K562 (cell line): ENCODE results near the gene CCL20. TPM values are rescaled to one million over a fixed set of nuclear protein-coding genes. Genes with fewer than 3 reads are reported as not detected.

Experiments
- ATAC-seq: fragments of 200-7000 bp; cut with Tn5 transposase; 3 replicates; pipeline ENCODE4 v1.9.1; 2020; ENCODE audit warnings: moderate library complexity
- BruUV-seq: library from RNA; stranded (reverse); fragments of 400-500 nt; replicated peaks from 2 replicates; lab custom pipeline; 2021; lab: Mats Ljungman, UMichigan
- CTCF ChIA-PET: fragments of 300-600 bp; formaldehyde crosslinking; extraction: SDS; loops from one replicate; lab custom pipeline; 2021; ENCODE audit warnings: low intra/inter-chr PET ratio; lab: Yijun Ruan, JAX
- POLR2A ChIA-PET: fragments of 300-600, 350-650 bp; sonication (Branson Sonifier 250); formaldehyde crosslinking; extraction: SDS; loops from one replicate; lab custom pipeline; 2021; ENCODE audit warnings: antibody characterized with exemption, inconsistent platforms; lab: Yijun Ruan, JAX
- DNase-seq, 4 experiments: peaks; one replicate each; pipeline versions ENCODE4 v3.0.0 to v3.0.0-alpha.2; 2011 to 2018; ENCODE audit warnings: low spot score in 3 of 4, mixed read lengths in 3 of 4; ENCODE audit errors: extremely low read depth in 1 of 4
- FAIRE-seq: peaks from 2 replicates; lab custom pipeline; 2011; peaks lifted over from hg19 to GRCh38; lab: Jason Lieb, UNC
- H2AFZ ChIP-seq: 2 replicates; pipeline ENCODE4 v1.6.0; 2011; ENCODE audit warnings: low read depth, low read length, control low read depth, inconsistent platforms
- H3K27ac ChIP-seq: fragments of 200-600 bp; 3 replicates; pipeline ENCODE4 v1.8.0; 2011; ENCODE audit warnings: low read depth, mild to moderate bottlenecking, control low read depth, inconsistent platforms, low read length, moderate library complexity, mixed read lengths; ENCODE audit errors: extremely low read depth
- H3K27me3 ChIP-seq, 2 experiments: fragments of 300-600 bp in 1 of 2; 2 replicates in 1 of 2; 3 replicates in 1 of 2; pipeline versions ENCODE4 v1.6.0 to v1.8.0; 2011; ENCODE audit warnings: inconsistent platforms in 2 of 2, low read length in 2 of 2, mild to moderate bottlenecking in 1 of 2, mixed read lengths in 1 of 2, moderate library complexity in 1 of 2; ENCODE audit not compliant: control insufficient read depth in 2 of 2, insufficient read depth in 2 of 2
- H3K36me3 ChIP-seq: fragments of 300-600 bp; 3 replicates; pipeline ENCODE4 v1.8.0; 2011; ENCODE audit warnings: mild to moderate bottlenecking, low read length, inconsistent platforms; ENCODE audit not compliant: control insufficient read depth, insufficient read depth
- H3K4me1 ChIP-seq, 2 experiments: fragments of 200-600 bp in 1 of 2; replicated peaks in 1 of 2; 2 replicates in 1 of 2; 3 replicates in 1 of 2; pipeline versions ENCODE4 v1.5.1 to v1.8.0; 2011; ENCODE audit warnings: inconsistent platforms in 2 of 2, low read length in 2 of 2, mild to moderate bottlenecking in 1 of 2, mixed read lengths in 1 of 2, moderate library complexity in 1 of 2; ENCODE audit not compliant: control insufficient read depth in 2 of 2, insufficient read depth in 2 of 2
- H3K4me2 ChIP-seq: 2 replicates; pipeline ENCODE4 v1.6.1; 2011; ENCODE audit warnings: low read length, control low read depth, inconsistent platforms, mixed read lengths; ENCODE audit not compliant: insufficient read depth
- H3K4me3 ChIP-seq: fragments of 200-600 bp; sonication (generic), shearing (Covaris generic); 2 replicates; pipeline ENCODE4 v1.5.1; 2016; ENCODE audit warnings: control low read depth, inconsistent platforms
- H3K79me2 ChIP-seq: fragments of 200-600 bp; 3 replicates; pipeline ENCODE4 v1.8.0; 2011; ENCODE audit warnings: low read length, inconsistent platforms; ENCODE audit not compliant: control insufficient read depth, insufficient read depth
- H3K9ac ChIP-seq, 2 experiments: 2 replicates each; pipeline versions ENCODE4 v1.6.0 to v1.6.1; 2011; ENCODE audit warnings: low read depth in 2 of 2, low read length in 2 of 2, control low read depth in 1 of 2, inconsistent platforms in 1 of 2, mild to moderate bottlenecking in 1 of 2, mixed read lengths in 1 of 2; ENCODE audit not compliant: insufficient read depth in 1 of 2
- H3K9me1 ChIP-seq: one replicate; pipeline ENCODE4 v1.6.0; 2011; ENCODE audit warnings: inconsistent platforms, mild to moderate bottlenecking, low read length, moderate library complexity; ENCODE audit not compliant: control insufficient read depth, insufficient read depth
- H3K9me3 ChIP-seq: replicated peaks from 2 replicates; pipeline ENCODE4 v1.5.1; 2011; ENCODE audit warnings: low read depth, low read length, inconsistent platforms; ENCODE audit not compliant: control insufficient read depth, insufficient read depth
- H4K20me1 ChIP-seq: replicated peaks from 2 replicates; pipeline ENCODE4 v1.6.1; 2011; ENCODE audit warnings: low read length, inconsistent platforms, mixed read lengths; ENCODE audit not compliant: control insufficient read depth, insufficient read depth
- DACH1 ChIP-seq: fragments of 450-650 bp; IDR thresholded peaks from 2 replicates; pipeline ENCODE4 v1.6.1; 2018; ENCODE audit not compliant: partially characterized antibody
- GATAD2B ChIP-seq: fragments of 450-650 bp; IDR thresholded peaks from 2 replicates; pipeline ENCODE4 v1.6.1; 2017; ENCODE audit warnings: mild to moderate bottlenecking, borderline replicate concordance
- HMG20A ChIP-seq: fragments of 450-650 bp; formaldehyde crosslinking; conservative IDR thresholded peaks from 2 replicates; pipeline ENCODE4 v1.4.0; 2020; ENCODE audit warnings: mild to moderate bottlenecking, mixed read lengths
- WGBS: fragments of 100-300 bp; shearing (Covaris generic); methylation state at CpG from one replicate; pipeline ENCODE4 v1.1.6; 2016; ENCODE audit warnings: low coverage, mixed read lengths; ENCODE audit not compliant: insufficient coverage; ENCODE audit errors: missing lambda C conversion rate; 5-methylcytosine and 5-hydroxymethylcytosine counted together
- in situ Hi-C: fragments of 300-500 bp; cut with MboI; formaldehyde crosslinking; loops from 4 replicates; pipeline ENCODE4 v1.15.0; 2018; ENCODE audit warnings: inconsistent platforms, mixed read lengths
- intact Hi-C: fragments of 100-400 bp; cut with micrococcal nuclease; formaldehyde crosslinking; loops from 2 replicates; pipeline ENCODE4 v1.14.2; 2022
- polyA plus RNA-seq, 8 experiments: library from polyadenylated mRNA; depleted of rRNA in 4 of 8; stranded (reverse) in 5 of 8; unstranded in 3 of 8; fragments of >200 nt; fragmentation: Nextera tagmentation in 2 of 8; fragmentation: Illumina TruSeq in 1 of 8; extraction: Ambion mirVana in 2 of 8; extraction: Trizol in 1 of 8; gene quantifications; 2 replicates each; pipeline versions ENCODE4 v1.2.1 to v1.2.3, GENCODE V29; 2011 to 2014; ENCODE audit warnings: inconsistent platforms in 1 of 8, missing spikeins in 1 of 8
- total RNA-seq, 7 experiments: library from RNA; depleted of rRNA in 6 of 7; stranded (reverse); fragments of >200 nt in 6 of 7; fragmentation: Illumina TruSeq in 2 of 7; extraction: Trizol in 2 of 7; gene quantifications; 2 replicates each; pipeline versions ENCODE4 v1.2.1 to v1.2.3, GENCODE V29; 2011 to 2021; ENCODE audit warnings: low replicate concordance in 1 of 7
- TF ChIP-seq, protein P1 (sequence below): sonication (generic); formaldehyde crosslinking; IDR thresholded peaks from 2 replicates; pipeline ENCODE4 v1.8.1; 2022; ENCODE audit warnings: missing genetic modification reagents
- TF ChIP-seq, protein P2 (sequence below): sonication (generic); formaldehyde crosslinking; IDR thresholded peaks from 2 replicates; pipeline ENCODE4 v1.8.1; 2023; ENCODE audit warnings: mild to moderate bottlenecking, missing genetic modification reagents
- TF ChIP-seq, protein P3 (sequence below): sonication (generic); formaldehyde crosslinking; IDR thresholded peaks from 2 replicates; pipeline ENCODE4 v1.8.1; 2023; ENCODE audit warnings: mild to moderate bottlenecking, missing genetic modification reagents
- TF ChIP-seq, protein P4 (sequence below), 2 experiments: fragments of 450-650 bp; conservative IDR thresholded peaks; 2 replicates each; pipeline ENCODE4 v1.6.1; 2017; ENCODE audit warnings: mild to moderate bottlenecking in 2 of 2, moderate library complexity in 2 of 2

The CCL20 gene
- total and polyA plus RNA-seq, 9 of the 15 experiments (the other 6 are each of a cell fraction or from before 2014, with no cell fraction given), result 0.29 TPM; not detected in 8

DNA sequence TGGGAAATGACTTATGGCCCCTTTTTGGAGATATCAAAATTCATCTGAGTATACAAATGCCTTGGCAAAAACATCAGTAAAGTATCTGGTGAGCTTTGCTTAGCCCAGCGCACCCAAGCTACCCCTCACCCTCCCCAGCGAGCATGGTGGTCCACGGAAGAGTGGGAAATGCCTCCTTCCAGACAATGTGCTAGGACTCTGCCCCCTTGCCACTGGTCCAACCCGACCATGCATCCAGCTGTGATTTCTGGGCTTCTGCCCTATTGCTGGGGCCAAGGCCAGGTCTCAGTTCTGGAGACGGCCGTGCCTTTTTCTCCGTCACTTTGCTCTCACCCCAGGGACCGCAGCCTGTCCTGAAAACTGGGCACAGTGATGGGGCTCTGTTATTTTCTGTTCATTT lies 31.8 kb upstream of the CCL20 start:
- Histone ChIP-seq H3K27ac (no peak overlapping the region), H3K9ac (no peak overlapping the region), H3K79me2 (no peaks in the 10 kb centered on the region), H3K9me3 (no peaks in the 10 kb centered on the region), H3K4me2 (no peak overlapping the region), H4K20me1 (no peaks in the 10 kb centered on the region), H3K4me1 (no peaks in the 10 kb centered on the region), H3K36me3 (no peaks in the 10 kb centered on the region), H3K27me3 (no peaks in the 10 kb centered on the region), H3K4me3 (no peak overlapping the region), H2AFZ (no peak overlapping the region), H3K9me1 (no peaks in the 10 kb centered on the region)
- FAIRE-seq (no peak), ATAC-seq (no peak), DNase-seq (no peak)
- BruUV-seq, result no TSS peak
- CTCF ChIA-PET, result no interaction called here
- POLR2A ChIA-PET, result no interaction called here
- intact Hi-C loops (no loop called here), in situ Hi-C loops (no loop called here)
- WGBS, result 6% methylated on average over 6 of the region's 8 CpGs
- TF ChIP-seq, protein P1, sequence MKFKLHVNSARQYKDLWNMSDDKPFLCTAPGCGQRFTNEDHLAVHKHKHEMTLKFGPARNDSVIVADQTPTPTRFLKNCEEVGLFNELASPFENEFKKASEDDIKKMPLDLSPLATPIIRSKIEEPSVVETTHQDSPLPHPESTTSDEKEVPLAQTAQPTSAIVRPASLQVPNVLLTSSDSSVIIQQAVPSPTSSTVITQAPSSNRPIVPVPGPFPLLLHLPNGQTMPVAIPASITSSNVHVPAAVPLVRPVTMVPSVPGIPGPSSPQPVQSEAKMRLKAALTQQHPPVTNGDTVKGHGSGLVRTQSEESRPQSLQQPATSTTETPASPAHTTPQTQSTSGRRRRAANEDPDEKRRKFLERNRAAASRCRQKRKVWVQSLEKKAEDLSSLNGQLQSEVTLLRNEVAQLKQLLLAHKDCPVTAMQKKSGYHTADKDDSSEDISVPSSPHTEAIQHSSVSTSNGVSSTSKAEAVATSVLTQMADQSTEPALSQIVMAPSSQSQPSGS (CRISPR knock-in tag), result no peak

DNA sequence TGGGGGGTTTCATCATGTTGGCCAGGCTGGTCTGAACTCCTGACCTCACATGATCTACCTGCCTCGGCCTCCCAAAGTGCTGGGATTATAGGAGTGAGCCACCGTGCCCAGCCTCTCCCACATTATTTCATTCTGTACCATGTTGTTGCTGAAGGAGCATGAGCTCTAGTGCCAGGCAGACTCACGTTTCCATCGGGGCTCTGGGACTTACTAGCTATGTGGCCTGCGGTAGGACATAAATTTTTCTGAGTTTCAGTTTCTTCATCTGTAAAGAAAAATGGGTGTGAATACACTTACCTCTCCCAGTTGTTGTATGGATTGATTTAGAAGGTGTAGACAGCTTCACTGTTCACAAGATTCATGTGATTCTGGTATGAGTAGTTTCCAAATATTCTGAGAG lies 30.8 kb upstream of the CCL20 start:
- no peaks in the 10 kb centered on the region for H3K9me1 ChIP-seq
- no peak overlapping the region for H3K27ac ChIP-seq
- DNase-seq, result no peak
- H3K4me3 ChIP-seq, result no peak overlapping the region
- CTCF ChIA-PET, result no interaction called here
- H4K20me1 ChIP-seq, result no peaks in the 10 kb centered on the region
- no TSS peak for BruUV-seq
- ATAC-seq, result no peak
- H3K36me3 ChIP-seq, result no peaks in the 10 kb centered on the region
- in situ Hi-C loops (no loop called here), intact Hi-C loops (no loop called here)
- POLR2A ChIA-PET, result no interaction called here
- 4% methylated on average over 5 of the region's 5 CpGs for WGBS
- FAIRE-seq, result no peak
- H3K4me2 ChIP-seq, result no peak overlapping the region
- H3K9ac ChIP-seq, result no peak overlapping the region
- H3K4me1 ChIP-seq, result no peaks in the 10 kb centered on the region
- H3K79me2 ChIP-seq, result no peaks in the 10 kb centered on the region
- no peaks in the 10 kb centered on the region for H3K9me3 ChIP-seq
- no peaks in the 10 kb centered on the region for H3K27me3 ChIP-seq
- H2AFZ ChIP-seq, result no peak overlapping the region
- TF ChIP-seq, protein P2, sequence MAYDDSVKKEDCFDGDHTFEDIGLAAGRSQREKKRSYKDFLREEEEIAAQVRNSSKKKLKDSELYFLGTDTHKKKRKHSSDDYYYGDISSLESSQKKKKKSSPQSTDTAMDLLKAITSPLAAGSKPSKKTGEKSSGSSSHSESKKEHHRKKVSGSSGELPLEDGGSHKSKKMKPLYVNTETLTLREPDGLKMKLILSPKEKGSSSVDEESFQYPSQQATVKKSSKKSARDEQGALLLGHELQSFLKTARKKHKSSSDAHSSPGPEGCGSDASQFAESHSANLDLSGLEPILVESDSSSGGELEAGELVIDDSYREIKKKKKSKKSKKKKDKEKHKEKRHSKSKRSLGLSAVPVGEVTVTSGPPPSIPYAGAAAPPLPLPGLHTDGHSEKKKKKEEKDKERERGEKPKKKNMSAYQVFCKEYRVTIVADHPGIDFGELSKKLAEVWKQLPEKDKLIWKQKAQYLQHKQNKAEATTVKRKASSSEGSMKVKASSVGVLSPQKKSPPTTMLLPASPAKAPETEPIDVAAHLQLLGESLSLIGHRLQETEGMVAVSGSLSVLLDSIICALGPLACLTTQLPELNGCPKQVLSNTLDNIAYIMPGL (CRISPR knock-in tag), result no peak
- TF ChIP-seq HMG20A (CRISPR knock-in tag), result no peak
- no peak for TF ChIP-seq GATAD2B
- TF ChIP-seq, protein P3, sequence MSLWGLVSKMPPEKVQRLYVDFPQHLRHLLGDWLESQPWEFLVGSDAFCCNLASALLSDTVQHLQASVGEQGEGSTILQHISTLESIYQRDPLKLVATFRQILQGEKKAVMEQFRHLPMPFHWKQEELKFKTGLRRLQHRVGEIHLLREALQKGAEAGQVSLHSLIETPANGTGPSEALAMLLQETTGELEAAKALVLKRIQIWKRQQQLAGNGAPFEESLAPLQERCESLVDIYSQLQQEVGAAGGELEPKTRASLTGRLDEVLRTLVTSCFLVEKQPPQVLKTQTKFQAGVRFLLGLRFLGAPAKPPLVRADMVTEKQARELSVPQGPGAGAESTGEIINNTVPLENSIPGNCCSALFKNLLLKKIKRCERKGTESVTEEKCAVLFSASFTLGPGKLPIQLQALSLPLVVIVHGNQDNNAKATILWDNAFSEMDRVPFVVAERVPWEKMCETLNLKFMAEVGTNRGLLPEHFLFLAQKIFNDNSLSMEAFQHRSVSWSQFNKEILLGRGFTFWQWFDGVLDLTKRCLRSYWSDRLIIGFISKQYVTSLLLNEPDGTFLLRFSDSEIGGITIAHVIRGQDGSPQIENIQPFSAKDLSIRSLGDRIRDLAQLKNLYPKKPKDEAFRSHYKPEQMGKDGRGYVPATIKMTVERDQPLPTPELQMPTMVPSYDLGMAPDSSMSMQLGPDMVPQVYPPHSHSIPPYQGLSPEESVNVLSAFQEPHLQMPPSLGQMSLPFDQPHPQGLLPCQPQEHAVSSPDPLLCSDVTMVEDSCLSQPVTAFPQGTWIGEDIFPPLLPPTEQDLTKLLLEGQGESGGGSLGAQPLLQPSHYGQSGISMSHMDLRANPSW (CRISPR knock-in tag), result no peak
- TF ChIP-seq, protein P4, sequence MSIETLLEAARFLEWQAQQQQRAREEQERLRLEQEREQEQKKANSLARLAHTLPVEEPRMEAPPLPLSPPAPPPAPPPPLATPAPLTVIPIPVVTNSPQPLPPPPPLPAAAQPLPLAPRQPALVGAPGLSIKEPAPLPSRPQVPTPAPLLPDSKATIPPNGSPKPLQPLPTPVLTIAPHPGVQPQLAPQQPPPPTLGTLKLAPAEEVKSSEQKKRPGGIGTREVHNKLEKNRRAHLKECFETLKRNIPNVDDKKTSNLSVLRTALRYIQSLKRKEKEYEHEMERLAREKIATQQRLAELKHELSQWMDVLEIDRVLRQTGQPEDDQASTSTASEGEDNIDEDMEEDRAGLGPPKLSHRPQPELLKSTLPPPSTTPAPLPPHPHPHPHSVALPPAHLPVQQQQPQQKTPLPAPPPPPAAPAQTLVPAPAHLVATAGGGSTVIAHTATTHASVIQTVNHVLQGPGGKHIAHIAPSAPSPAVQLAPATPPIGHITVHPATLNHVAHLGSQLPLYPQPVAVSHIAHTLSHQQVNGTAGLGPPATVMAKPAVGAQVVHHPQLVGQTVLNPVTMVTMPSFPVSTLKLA (conservative IDR thresholded peaks at IDR 0.05), result no peak
- TF ChIP-seq DACH1, result no peak
